ENCODE results near the gene TGOLN2.
"Not testable (repeated sequence)": the region's sequence is repeated elsewhere in the genome, so short reads cannot be mapped to it uniquely, and the experiment has no call there.

Gene TGOLN2

DNA sequence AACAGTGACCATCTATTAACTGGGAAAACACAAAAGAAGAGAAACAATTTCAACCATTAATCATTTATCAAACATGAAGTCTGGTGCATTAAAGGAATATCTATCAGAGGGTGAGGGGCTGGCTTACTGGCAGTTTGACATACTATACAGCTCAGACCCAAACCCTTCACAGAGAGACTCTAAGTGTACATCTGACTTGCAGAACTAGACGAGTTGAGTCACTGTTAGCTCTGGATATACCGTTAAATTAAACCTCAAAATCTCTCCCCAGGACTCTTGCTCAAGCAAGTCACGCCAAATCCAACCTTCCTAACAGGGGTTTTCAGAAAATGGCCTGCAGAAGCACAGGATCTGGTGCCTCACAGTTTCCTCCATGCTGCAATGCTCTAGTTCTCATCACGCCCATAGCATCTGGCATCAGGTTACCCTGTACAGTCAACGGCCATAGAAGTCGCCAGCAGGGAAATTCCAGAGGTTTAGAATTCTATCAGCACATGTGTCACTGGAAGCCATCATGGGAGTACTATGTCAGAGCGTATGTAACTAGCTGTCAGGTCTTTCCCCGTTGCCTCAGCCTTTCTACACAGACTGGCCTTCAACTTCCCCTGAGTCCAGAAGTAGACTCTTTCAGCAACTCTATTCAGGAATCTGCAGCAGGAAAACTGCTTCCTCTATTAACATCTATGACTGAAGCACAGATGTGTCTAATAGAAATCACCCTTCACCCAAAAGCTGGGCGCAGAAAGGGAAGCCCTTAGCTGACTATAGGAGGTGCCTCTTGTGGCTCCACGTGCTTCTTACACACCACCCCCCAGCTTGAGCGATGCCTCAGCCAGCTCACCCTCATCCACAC is 9.3 kb downstream of the TGOLN2 start:
- peak in 1 of 2 experiments; percentile 84 for DNase-seq (ENCODE audit: low read depth in 1 of 2, low spot score in 1 of 2)
- TF ChIP-seq POLR2AphosphoS5 (IDR thresholded peaks at IDR 0.05; ENCODE audit: low read depth) (peak; percentile 25; the same call in 1 of the 2 replicates), GABPA (IDR thresholded peaks at IDR 0.05; ENCODE audit: low read depth) (no peak), SPI1 (IDR thresholded peaks at IDR 0.05; ENCODE audit: borderline replicate concordance, low read depth) (no peak)
- TF ChIP-seq, protein P1, sequence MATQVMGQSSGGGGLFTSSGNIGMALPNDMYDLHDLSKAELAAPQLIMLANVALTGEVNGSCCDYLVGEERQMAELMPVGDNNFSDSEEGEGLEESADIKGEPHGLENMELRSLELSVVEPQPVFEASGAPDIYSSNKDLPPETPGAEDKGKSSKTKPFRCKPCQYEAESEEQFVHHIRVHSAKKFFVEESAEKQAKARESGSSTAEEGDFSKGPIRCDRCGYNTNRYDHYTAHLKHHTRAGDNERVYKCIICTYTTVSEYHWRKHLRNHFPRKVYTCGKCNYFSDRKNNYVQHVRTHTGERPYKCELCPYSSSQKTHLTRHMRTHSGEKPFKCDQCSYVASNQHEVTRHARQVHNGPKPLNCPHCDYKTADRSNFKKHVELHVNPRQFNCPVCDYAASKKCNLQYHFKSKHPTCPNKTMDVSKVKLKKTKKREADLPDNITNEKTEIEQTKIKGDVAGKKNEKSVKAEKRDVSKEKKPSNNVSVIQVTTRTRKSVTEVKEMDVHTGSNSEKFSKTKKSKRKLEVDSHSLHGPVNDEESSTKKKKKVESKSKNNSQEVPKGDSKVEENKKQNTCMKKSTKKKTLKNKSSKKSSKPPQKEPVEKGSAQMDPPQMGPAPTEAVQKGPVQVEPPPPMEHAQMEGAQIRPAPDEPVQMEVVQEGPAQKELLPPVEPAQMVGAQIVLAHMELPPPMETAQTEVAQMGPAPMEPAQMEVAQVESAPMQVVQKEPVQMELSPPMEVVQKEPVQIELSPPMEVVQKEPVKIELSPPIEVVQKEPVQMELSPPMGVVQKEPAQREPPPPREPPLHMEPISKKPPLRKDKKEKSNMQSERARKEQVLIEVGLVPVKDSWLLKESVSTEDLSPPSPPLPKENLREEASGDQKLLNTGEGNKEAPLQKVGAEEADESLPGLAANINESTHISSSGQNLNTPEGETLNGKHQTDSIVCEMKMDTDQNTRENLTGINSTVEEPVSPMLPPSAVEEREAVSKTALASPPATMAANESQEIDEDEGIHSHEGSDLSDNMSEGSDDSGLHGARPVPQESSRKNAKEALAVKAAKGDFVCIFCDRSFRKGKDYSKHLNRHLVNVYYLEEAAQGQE (IDR thresholded peaks at IDR 0.05; ENCODE audit: insufficient replicate concordance, low read depth): no peak
- TF ChIP-seq, protein P2, sequence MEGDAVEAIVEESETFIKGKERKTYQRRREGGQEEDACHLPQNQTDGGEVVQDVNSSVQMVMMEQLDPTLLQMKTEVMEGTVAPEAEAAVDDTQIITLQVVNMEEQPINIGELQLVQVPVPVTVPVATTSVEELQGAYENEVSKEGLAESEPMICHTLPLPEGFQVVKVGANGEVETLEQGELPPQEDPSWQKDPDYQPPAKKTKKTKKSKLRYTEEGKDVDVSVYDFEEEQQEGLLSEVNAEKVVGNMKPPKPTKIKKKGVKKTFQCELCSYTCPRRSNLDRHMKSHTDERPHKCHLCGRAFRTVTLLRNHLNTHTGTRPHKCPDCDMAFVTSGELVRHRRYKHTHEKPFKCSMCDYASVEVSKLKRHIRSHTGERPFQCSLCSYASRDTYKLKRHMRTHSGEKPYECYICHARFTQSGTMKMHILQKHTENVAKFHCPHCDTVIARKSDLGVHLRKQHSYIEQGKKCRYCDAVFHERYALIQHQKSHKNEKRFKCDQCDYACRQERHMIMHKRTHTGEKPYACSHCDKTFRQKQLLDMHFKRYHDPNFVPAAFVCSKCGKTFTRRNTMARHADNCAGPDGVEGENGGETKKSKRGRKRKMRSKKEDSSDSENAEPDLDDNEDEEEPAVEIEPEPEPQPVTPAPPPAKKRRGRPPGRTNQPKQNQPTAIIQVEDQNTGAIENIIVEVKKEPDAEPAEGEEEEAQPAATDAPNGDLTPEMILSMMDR (IDR thresholded peaks at IDR 0.05; ENCODE audit: insufficient read depth, low read length): no peak

DNA sequence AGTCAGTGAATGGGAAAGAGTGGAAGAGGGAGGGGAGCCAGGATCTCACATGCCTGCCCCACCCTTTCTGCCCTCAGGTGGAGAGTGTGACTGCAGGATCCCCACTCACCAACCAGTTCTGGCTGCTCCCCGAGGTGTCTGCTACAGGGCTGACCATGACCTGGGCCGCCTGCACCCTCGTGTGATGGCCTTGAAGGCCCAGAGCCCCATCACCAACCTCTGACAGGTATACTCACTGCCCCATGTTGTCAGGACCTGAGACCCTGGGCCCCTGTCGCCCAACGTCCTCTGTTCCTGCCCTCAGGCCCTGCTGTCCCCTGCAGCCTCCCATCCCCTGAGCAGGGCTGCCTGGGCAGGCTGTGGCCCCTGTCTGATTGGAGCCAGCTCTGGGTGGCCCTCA is 11.9 kb downstream of the TGOLN2 start:
- H3K27ac ChIP-seq (replicated peaks); H3K4me3 ChIP-seq (replicated peaks; ENCODE audit: insufficient read depth, low read length); DNase-seq (ENCODE audit: low read depth in 1 of 2, low spot score in 1 of 2); H3K27me3 ChIP-seq (ENCODE audit: insufficient read depth, poor library complexity, severe bottlenecking): not testable (repeated sequence)

More for the DNA sequence above, 9.3 kb downstream of the TGOLN2 start:
- Histone ChIP-seq H3K27ac (replicated peaks) (peak overlapping the region; percentile 59), H3K4me3 (replicated peaks; ENCODE audit: insufficient read depth, low read length) (no peak overlapping the region), H3K27me3 (ENCODE audit: insufficient read depth, poor library complexity, severe bottlenecking) (no peaks in the 10 kb centered on the region)

DNA sequence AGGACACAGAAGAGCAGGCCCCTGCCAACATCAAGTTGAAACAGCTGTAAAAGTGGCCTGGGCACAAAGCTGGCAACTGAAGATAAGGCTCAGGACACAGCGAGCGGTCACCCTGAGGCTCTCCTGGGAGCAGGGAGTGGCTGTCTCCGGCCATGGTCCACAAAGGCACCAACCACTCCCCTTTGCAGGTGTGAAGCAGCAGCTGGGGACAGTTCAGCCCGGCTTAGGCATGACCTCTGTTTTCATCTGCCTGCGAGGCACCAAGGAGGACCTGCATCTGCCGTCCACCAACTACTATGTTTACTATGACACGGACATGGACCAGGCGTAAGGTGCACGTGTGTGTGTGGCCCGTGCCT is 12.9 kb downstream of the TGOLN2 start:
- H3K27me3 ChIP-seq (ENCODE audit: insufficient read depth, poor library complexity, severe bottlenecking): no peaks in the 10 kb centered on the region
- no peak overlapping the region for H3K4me3 ChIP-seq (replicated peaks; ENCODE audit: insufficient read depth, low read length)
- DNase-seq (ENCODE audit: low read depth in 1 of 2, low spot score in 1 of 2): no peak
- no peak overlapping the region for H3K27ac ChIP-seq (replicated peaks)
- TF ChIP-seq POLR2AphosphoS5 (IDR thresholded peaks at IDR 0.05; ENCODE audit: low read depth) (no peak), SPI1 (IDR thresholded peaks at IDR 0.05; ENCODE audit: borderline replicate concordance, low read depth) (no peak), GABPA (IDR thresholded peaks at IDR 0.05; ENCODE audit: low read depth) (no peak)
- TF ChIP-seq, protein P1 (IDR thresholded peaks at IDR 0.05; ENCODE audit: insufficient replicate concordance, low read depth): no peak
- TF ChIP-seq, protein P2 (IDR thresholded peaks at IDR 0.05; ENCODE audit: insufficient read depth, low read length): no peak

DNA sequence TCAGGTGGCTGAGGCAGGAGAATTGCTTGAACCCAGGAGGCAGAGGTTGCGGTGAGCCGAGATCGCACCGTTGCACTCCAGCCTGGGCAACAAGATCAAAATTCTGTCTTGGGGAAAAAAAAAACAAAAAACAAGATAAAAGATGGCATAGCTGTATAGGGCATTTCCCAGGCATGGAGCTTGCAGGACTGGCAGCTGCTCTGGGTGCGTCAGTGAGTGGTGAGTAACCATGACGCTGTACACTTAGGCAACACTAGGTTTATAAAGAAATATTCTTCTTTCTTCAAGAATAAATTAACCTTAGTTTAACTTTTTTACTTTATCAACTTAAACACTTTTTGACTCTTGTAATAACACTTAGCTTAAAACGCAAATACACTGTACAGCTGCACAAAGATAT is 15.4 kb downstream of the TGOLN2 start:
- DNase-seq (ENCODE audit: low read depth in 1 of 2, low spot score in 1 of 2): no peak
- Histone ChIP-seq H3K27ac (replicated peaks) (no peak overlapping the region), H3K27me3 (ENCODE audit: insufficient read depth, poor library complexity, severe bottlenecking) (no peaks in the 10 kb centered on the region), H3K4me3 (replicated peaks; ENCODE audit: insufficient read depth, low read length) (no peak overlapping the region)
- TF ChIP-seq POLR2AphosphoS5 (IDR thresholded peaks at IDR 0.05; ENCODE audit: low read depth): 0 out of 2 replicates have a peak, but pooled peaks have one; percentile 7
- TF ChIP-seq, protein P1 (IDR thresholded peaks at IDR 0.05; ENCODE audit: insufficient replicate concordance, low read depth): no peak

All from HL-60 (cell line).